Hepatocyte (in vitro differentiated cells): ENCODE data around the gene CUTA. TPM values are rescaled to one million over a fixed set of nuclear protein-coding genes. Genes with fewer than 3 reads are reported as not detected.

Source experiments
- DNase-seq: peaks from one replicate; pipeline ENCODE4 v3.0.0-alpha.2; 2016; ENCODE audit warnings: low spot score
- H2AFZ ChIP-seq: fragments of 200-600 bp; sonication (generic); 2 replicates; pipeline ENCODE4 v1.6.0; 2016; ENCODE audit warnings: antibody characterized with exemption, mild to moderate bottlenecking
- H3K27ac ChIP-seq: fragments of 200-600 bp; sonication (generic); 2 replicates; pipeline ENCODE4 v1.5.1; 2016; ENCODE audit warnings: mild to moderate bottlenecking
- H3K27me3 ChIP-seq: fragments of 200-600 bp; sonication (generic); 2 replicates; pipeline ENCODE4 v1.6.1; 2016
- H3K36me3 ChIP-seq: fragments of 200-600 bp; sonication (generic); replicated peaks from 2 replicates; pipeline ENCODE4 v1.5.1; 2016; ENCODE audit warnings: low read depth; ENCODE audit not compliant: insufficient read depth
- H3K4me1 ChIP-seq: fragments of 200-600 bp; sonication (generic); 2 replicates; pipeline ENCODE4 v1.5.1; 2016; ENCODE audit warnings: mild to moderate bottlenecking, moderate library complexity; ENCODE audit not compliant: insufficient read depth
- H3K4me2 ChIP-seq: fragments of 200-600 bp; sonication (generic); 2 replicates; pipeline ENCODE4 v1.6.0; 2016
- H3K4me3 ChIP-seq: fragments of 200-600 bp; sonication (generic); 2 replicates; pipeline ENCODE4 v1.5.1; 2016; ENCODE audit warnings: mild to moderate bottlenecking
- H3K79me2 ChIP-seq: fragments of 200-600 bp; sonication (generic); 2 replicates; pipeline ENCODE4 v1.6.0; 2017; ENCODE audit warnings: mild to moderate bottlenecking
- H3K9me2 ChIP-seq: fragments of 200-600 bp; sonication (generic); replicated peaks from 2 replicates; pipeline ENCODE4 v1.6.0; 2017; ENCODE audit warnings: mild to moderate bottlenecking; ENCODE audit not compliant: insufficient read depth
- H3K9me3 ChIP-seq: fragments of 200-600 bp; sonication (generic); 2 replicates; pipeline ENCODE4 v1.5.1; 2016; ENCODE audit warnings: low read depth, mild to moderate bottlenecking
- H4K20me1 ChIP-seq: fragments of 200-600 bp; sonication (generic); 2 replicates; pipeline ENCODE4 v1.6.0; 2016; ENCODE audit warnings: mild to moderate bottlenecking; ENCODE audit not compliant: insufficient read depth, poor library complexity, severe bottlenecking
- CTCF ChIP-seq: fragments of 200-600 bp; sonication (generic); IDR thresholded peaks from 2 replicates; pipeline ENCODE4 v1.5.1; 2016; ENCODE audit warnings: antibody characterized with exemption, mild to moderate bottlenecking; ENCODE audit not compliant: poor library complexity
- EZH2 ChIP-seq: fragments of 200-600 bp; sonication (generic); IDR thresholded peaks from 2 replicates; pipeline ENCODE4 v1.6.1; 2016; ENCODE audit warnings: antibody characterized with exemption, mild to moderate bottlenecking, borderline replicate concordance
- EZH2phosphoT487 ChIP-seq: fragments of 200-600 bp; sonication (generic); IDR thresholded peaks from one replicate; pipeline ENCODE4 v1.6.1; 2018; ENCODE audit warnings: antibody characterized with exemption, mild to moderate bottlenecking, low read depth, moderate library complexity; ENCODE audit not compliant: unreplicated experiment, severe bottlenecking
- WGBS: methylation state at CpG from one replicate; pipeline ENCODE4 v1.1.6; 2016; ENCODE audit warnings: low lambda C conversion rate; ENCODE audit errors: missing lambda C conversion rate; 5-methylcytosine and 5-hydroxymethylcytosine counted together
- polyA plus RNA-seq: library from polyadenylated mRNA; unstranded; fragments of >200 nt; fragmentation: Nextera tagmentation; extraction: Ambion mirVana; gene quantifications from 2 replicates; pipeline ENCODE4 v1.2.1, GENCODE V29; 2016
- total RNA-seq: library from RNA; depleted of rRNA; stranded (reverse); fragments of >200 nt; gene quantifications from 2 replicates; pipeline ENCODE4 v1.2.3, GENCODE V29; 2014

Gene CUTA
- total and polyA plus RNA-seq, 2 experiments from 2014 or later: 121 to 349 TPM

GRCh38 chr6:33443619-33444504 lies 26.0 kb upstream of the CUTA start:
- no peaks in the 10 kb centered on the region for H3K9me3 ChIP-seq
- no peak for DNase-seq
- no peak for TF ChIP-seq EZH2
- no peak for TF ChIP-seq EZH2phosphoT487
- no peak for TF ChIP-seq CTCF
- no peak overlapping the region for H3K4me2 ChIP-seq
- H3K27me3 ChIP-seq: no peaks in the 10 kb centered on the region
- no peaks in the 10 kb centered on the region for H3K79me2 ChIP-seq
- no peaks in the 10 kb centered on the region for H3K36me3 ChIP-seq
- H3K9me2 ChIP-seq: no peaks in the 10 kb centered on the region
- WGBS: 93% methylated on average over 9 of the region's 18 CpGs
- H3K4me1 ChIP-seq: no peaks in the 10 kb centered on the region
- no peak overlapping the region for H3K27ac ChIP-seq
- H3K4me3 ChIP-seq: no peak overlapping the region
- no peak overlapping the region for H2AFZ ChIP-seq
- no peaks in the 10 kb centered on the region for H4K20me1 ChIP-seq

GRCh38 chr6:33443025-33443424 lies 25.1 kb upstream of the CUTA start:
- WGBS: 97% methylated on average over 17 of the region's 17 CpGs
- no peak overlapping the region for H3K27ac ChIP-seq
- DNase-seq: no peak
- no peak overlapping the region for H2AFZ ChIP-seq
- no peaks in the 10 kb centered on the region for H3K27me3 ChIP-seq
- no peaks in the 10 kb centered on the region for H3K79me2 ChIP-seq
- no peaks in the 10 kb centered on the region for H3K36me3 ChIP-seq
- H3K9me3 ChIP-seq: no peaks in the 10 kb centered on the region
- no peak overlapping the region for H3K4me3 ChIP-seq
- H3K4me2 ChIP-seq: no peak overlapping the region
- no peaks in the 10 kb centered on the region for H4K20me1 ChIP-seq
- no peaks in the 10 kb centered on the region for H3K9me2 ChIP-seq
- no peak for TF ChIP-seq CTCF
- no peaks in the 10 kb centered on the region for H3K4me1 ChIP-seq

GRCh38 chr6:33442283-33442682 lies 24.4 kb upstream of the CUTA start:
- Histone ChIP-seq H3K4me2 (no peak overlapping the region), H3K9me2 (no peaks in the 10 kb centered on the region), H3K27ac (no peak overlapping the region), H3K9me3 (no peaks in the 10 kb centered on the region), H3K79me2 (no peaks in the 10 kb centered on the region), H3K4me3 (no peak overlapping the region), H3K27me3 (no peaks in the 10 kb centered on the region), H2AFZ (no peak overlapping the region), H3K4me1 (no peaks in the 10 kb centered on the region), H4K20me1 (no peaks in the 10 kb centered on the region), H3K36me3 (no peaks in the 10 kb centered on the region)
- no peak for TF ChIP-seq EZH2phosphoT487
- no peak for DNase-seq
- WGBS: 99% methylated on average over 6 of the region's 8 CpGs

- Histone ChIP-seq H3K4me2 (no peak overlapping the region), H3K27me3 (no peaks in the 10 kb centered on the region), H3K79me2 (no peaks in the 10 kb centered on the region), H2AFZ (no peak overlapping the region), H3K4me1 (no peaks in the 10 kb centered on the region), H3K9me2 (no peaks in the 10 kb centered on the region), H3K36me3 (no peaks in the 10 kb centered on the region), H4K20me1 (no peaks in the 10 kb centered on the region), H3K4me3 (no peak overlapping the region), H3K27ac (no peak overlapping the region), H3K9me3 (no peaks in the 10 kb centered on the region)
- TF ChIP-seq CTCF: no peak
- TF ChIP-seq EZH2phosphoT487: no peak
- TF ChIP-seq EZH2: no peak
- no peak for DNase-seq
- 100% methylated on average over 8 of the region's 9 CpGs for WGBS
Observed at GRCh38 chr6:33441457-33441856, 23.6 kb upstream of the CUTA start.
